ENCODE measurements around the gene GSTO2. TPM values are rescaled to one million over a fixed set of nuclear protein-coding genes. Genes with fewer than 3 reads are reported as not detected.

The GSTO2 gene
- total RNA-seq, 1 experiment from 2014 or later = 1.1 TPM

DNA sequence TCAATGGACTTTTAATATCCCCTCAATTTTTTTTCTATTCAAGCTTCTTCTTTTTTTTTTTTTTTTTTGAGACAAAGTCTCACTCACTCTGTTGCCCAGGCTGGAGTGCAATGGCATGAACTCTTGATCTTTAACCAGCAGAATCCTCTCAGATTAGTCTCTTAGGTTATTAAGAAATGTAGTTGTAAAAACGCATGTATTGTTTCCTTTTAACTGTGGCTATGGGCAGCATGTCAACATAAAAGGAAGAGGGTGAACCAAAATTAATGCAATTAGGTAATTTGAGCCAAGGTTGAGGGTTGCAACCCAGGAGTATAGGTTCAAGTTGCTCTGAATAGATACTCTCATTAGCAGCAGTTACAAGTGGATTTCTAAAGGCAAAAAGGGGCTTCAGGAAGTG, 18.6 kb upstream of the GSTO2 start:
- BruUV-seq (replicated peaks) = no TSS peak
- Mint-ChIP-seq H3K36me3 (ENCODE audit: insufficient read depth, unreplicated experiment) (peaks cover 11% of the 10 kb centered on the region), H3K4me1 (ENCODE audit: low read depth, unreplicated experiment) (peaks cover 40% of the 10 kb centered on the region), H3K9me3 (ENCODE audit: unreplicated experiment) (no peaks in the 10 kb centered on the region), H3K27ac (ENCODE audit: unreplicated experiment) (no peak overlapping the region), H3K4me3 (ENCODE audit: unreplicated experiment) (no peak overlapping the region), H3K27me3 (ENCODE audit: insufficient read depth, unreplicated experiment) (no peaks in the 10 kb centered on the region)
- H3K9me3 ChIP-seq = peaks cover 25% of the 10 kb centered on the region
- ChIA-PET CTCF (no interaction called here), POLR2A (interaction anchor here (1.4 kb wide), 1 partner anchor 19 kb away, joined by 3 read pairs; the partner anchor contains the start of gene GSTO2)
- no peak for DNase-seq
- no peak overlapping the region for H3K4me3 ChIP-seq (ENCODE audit: low read depth, low read length)
- intact Hi-C loops (cut with micrococcal nuclease; ENCODE audit: unreplicated experiment) = no loop called here
- TF ChIP-seq, protein P1, sequence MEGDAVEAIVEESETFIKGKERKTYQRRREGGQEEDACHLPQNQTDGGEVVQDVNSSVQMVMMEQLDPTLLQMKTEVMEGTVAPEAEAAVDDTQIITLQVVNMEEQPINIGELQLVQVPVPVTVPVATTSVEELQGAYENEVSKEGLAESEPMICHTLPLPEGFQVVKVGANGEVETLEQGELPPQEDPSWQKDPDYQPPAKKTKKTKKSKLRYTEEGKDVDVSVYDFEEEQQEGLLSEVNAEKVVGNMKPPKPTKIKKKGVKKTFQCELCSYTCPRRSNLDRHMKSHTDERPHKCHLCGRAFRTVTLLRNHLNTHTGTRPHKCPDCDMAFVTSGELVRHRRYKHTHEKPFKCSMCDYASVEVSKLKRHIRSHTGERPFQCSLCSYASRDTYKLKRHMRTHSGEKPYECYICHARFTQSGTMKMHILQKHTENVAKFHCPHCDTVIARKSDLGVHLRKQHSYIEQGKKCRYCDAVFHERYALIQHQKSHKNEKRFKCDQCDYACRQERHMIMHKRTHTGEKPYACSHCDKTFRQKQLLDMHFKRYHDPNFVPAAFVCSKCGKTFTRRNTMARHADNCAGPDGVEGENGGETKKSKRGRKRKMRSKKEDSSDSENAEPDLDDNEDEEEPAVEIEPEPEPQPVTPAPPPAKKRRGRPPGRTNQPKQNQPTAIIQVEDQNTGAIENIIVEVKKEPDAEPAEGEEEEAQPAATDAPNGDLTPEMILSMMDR (IDR thresholded peaks at IDR 0.05; ENCODE audit: insufficient read depth in 1 of 2, low read depth in 1 of 2, low read length in 1 of 2, severe bottlenecking in 1 of 2, unreplicated experiment in 1 of 2) = no peak
- H3K4me1 ChIP-seq = peaks cover 37% of the 10 kb centered on the region
- no peaks in the 10 kb centered on the region for H3K27me3 ChIP-seq (replicated peaks; ENCODE audit: control insufficient read depth, insufficient read depth, low read length)
- no peaks in the 10 kb centered on the region for H3K36me3 ChIP-seq (ENCODE audit: control insufficient read depth, insufficient read depth, low read length)

DNA sequence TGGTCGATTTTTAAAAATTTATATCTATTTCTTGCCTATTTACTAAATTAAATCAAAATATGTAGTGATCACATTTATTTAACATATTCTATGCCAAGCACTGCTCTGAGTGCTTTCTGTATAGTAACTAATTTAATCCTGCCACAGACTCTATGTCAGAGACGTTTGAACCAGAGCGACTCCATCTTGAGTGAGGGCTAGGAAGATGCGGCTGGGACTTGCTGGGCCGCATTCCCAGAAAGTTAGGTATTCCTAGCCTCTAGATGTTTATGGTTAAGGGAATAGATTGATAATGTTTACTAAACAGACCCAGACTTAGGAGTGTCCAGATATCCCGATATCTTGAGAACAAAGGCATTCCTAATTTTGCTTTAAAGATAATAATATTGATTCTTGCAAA, 17.5 kb upstream of the GSTO2 start:
- no TSS peak for BruUV-seq (replicated peaks)
- Mint-ChIP-seq H3K27me3 (ENCODE audit: insufficient read depth, unreplicated experiment) (no peaks in the 10 kb centered on the region), H3K36me3 (ENCODE audit: insufficient read depth, unreplicated experiment) (peaks cover 11% of the 10 kb centered on the region), H3K4me1 (ENCODE audit: low read depth, unreplicated experiment) (peaks cover 40% of the 10 kb centered on the region), H3K27ac (ENCODE audit: unreplicated experiment) (no peak overlapping the region), H3K4me3 (ENCODE audit: unreplicated experiment) (no peak overlapping the region), H3K9me3 (ENCODE audit: unreplicated experiment) (no peaks in the 10 kb centered on the region)
- no peak for DNase-seq
- intact Hi-C loops (cut with micrococcal nuclease; ENCODE audit: unreplicated experiment) = no loop called here
- Histone ChIP-seq H3K9me3 (peaks cover 19% of the 10 kb centered on the region), H3K4me1 (peaks cover 42% of the 10 kb centered on the region), H3K36me3 (ENCODE audit: control insufficient read depth, insufficient read depth, low read length) (no peaks in the 10 kb centered on the region), H3K4me3 (ENCODE audit: low read depth, low read length) (no peak overlapping the region), H3K27me3 (replicated peaks; ENCODE audit: control insufficient read depth, insufficient read depth, low read length) (no peaks in the 10 kb centered on the region)
- ChIA-PET POLR2A (no interaction called here), CTCF (no interaction called here)
- TF ChIP-seq, protein P1 (IDR thresholded peaks at IDR 0.05; ENCODE audit: insufficient read depth in 1 of 2, low read depth in 1 of 2, low read length in 1 of 2, severe bottlenecking in 1 of 2, unreplicated experiment in 1 of 2) = no peak

DNA sequence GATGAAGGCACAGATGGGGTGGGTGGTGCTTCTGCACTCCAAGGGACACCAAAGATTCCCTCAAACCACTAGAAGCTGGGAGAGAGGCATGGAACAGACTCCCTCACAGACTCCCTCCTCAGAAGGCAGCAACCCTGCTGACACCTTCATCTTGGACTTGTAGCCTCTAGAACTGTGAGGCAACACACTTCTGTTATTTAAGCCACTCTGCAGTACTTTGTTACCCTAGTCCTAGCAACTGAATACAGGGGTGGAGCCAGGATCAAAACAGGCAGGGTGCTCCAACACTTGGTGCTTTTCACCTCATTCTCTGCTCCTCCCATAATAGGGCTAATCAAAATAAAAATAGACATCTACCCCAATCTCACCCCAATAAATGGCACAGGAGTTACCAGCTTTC, 16.6 kb upstream of the GSTO2 start:
- no peaks in the 10 kb centered on the region for H3K27me3 ChIP-seq (replicated peaks; ENCODE audit: control insufficient read depth, insufficient read depth, low read length)
- POLR2A ChIA-PET = no interaction called here
- TF ChIP-seq, protein P1 (IDR thresholded peaks at IDR 0.05; ENCODE audit: insufficient read depth in 1 of 2, low read depth in 1 of 2, low read length in 1 of 2, severe bottlenecking in 1 of 2, unreplicated experiment in 1 of 2) = no peak
- peaks cover 40% of the 10 kb centered on the region for H3K4me1 Mint-ChIP-seq (ENCODE audit: low read depth, unreplicated experiment)
- BruUV-seq (replicated peaks) = TSS peak; percentile 82
- peaks cover 47% of the 10 kb centered on the region for H3K4me1 ChIP-seq
- CTCF ChIA-PET = no interaction called here
- peak overlapping the region; percentile 17 for H3K27ac Mint-ChIP-seq (ENCODE audit: unreplicated experiment)
- H3K36me3 Mint-ChIP-seq (ENCODE audit: insufficient read depth, unreplicated experiment) = peaks cover 11% of the 10 kb centered on the region
- no peaks in the 10 kb centered on the region for H3K9me3 Mint-ChIP-seq (ENCODE audit: unreplicated experiment)
- no peaks in the 10 kb centered on the region for H3K36me3 ChIP-seq (ENCODE audit: control insufficient read depth, insufficient read depth, low read length)
- H3K4me3 Mint-ChIP-seq (ENCODE audit: unreplicated experiment) = no peak overlapping the region
- peaks cover 10% of the 10 kb centered on the region; the same call in 1 of the 2 replicates for H3K9me3 ChIP-seq
- DNase-seq = no peak
- intact Hi-C loops (cut with micrococcal nuclease; ENCODE audit: unreplicated experiment) = no loop called here
- no peak overlapping the region for H3K4me3 ChIP-seq (ENCODE audit: low read depth, low read length)
- no peaks in the 10 kb centered on the region for H3K27me3 Mint-ChIP-seq (ENCODE audit: insufficient read depth, unreplicated experiment)
